ENCODE data around the gene SLC6A5.

- TF ChIP-seq, protein P1, sequence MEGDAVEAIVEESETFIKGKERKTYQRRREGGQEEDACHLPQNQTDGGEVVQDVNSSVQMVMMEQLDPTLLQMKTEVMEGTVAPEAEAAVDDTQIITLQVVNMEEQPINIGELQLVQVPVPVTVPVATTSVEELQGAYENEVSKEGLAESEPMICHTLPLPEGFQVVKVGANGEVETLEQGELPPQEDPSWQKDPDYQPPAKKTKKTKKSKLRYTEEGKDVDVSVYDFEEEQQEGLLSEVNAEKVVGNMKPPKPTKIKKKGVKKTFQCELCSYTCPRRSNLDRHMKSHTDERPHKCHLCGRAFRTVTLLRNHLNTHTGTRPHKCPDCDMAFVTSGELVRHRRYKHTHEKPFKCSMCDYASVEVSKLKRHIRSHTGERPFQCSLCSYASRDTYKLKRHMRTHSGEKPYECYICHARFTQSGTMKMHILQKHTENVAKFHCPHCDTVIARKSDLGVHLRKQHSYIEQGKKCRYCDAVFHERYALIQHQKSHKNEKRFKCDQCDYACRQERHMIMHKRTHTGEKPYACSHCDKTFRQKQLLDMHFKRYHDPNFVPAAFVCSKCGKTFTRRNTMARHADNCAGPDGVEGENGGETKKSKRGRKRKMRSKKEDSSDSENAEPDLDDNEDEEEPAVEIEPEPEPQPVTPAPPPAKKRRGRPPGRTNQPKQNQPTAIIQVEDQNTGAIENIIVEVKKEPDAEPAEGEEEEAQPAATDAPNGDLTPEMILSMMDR (IDR thresholded peaks at IDR 0.05): no peak
- no peak for TF ChIP-seq POLR2A (IDR thresholded peaks at IDR 0.05)
Measured at GRCh38 chr11:20623252-20623651, 23.8 kb downstream of the SLC6A5 start.
